HG03469 (cell line): ENCODE measurements around the gene CTSA.

Source experiments
- ATAC-seq: cut with Tn5 transposase; IDR thresholded peaks from one replicate; pipeline ENCODE4 v1.9.1; 2021; ENCODE audit warnings: mild to moderate bottlenecking, moderate library complexity, moderate number of reproducible peaks; ENCODE audit not compliant: unreplicated experiment

The CTSA gene

GRCh38 chr20:45934586-45935415, 43.7 kb downstream of the CTSA start, which contains the start of gene PCIF1:
Gene PCIF1, plus strand, starts transcription at chr20:45934683. Its CDS starts 4,317 bp downstream, at chr20:45939000.
- ATAC-seq = peak; percentile 58

- peak; percentile 0 for ATAC-seq
Measured at GRCh38 chr20:45935416-45936046, 44.4 kb downstream of the CTSA start.

GRCh38 chr20:45937765-45938164, 46.6 kb downstream of the CTSA start:
- ATAC-seq = no peak

- ATAC-seq = no peak
Measured at GRCh38 chr20:45938727-45939438, 47.7 kb downstream of the CTSA start.

GRCh38 chr20:45940053-45940452, 48.9 kb downstream of the CTSA start:
- ATAC-seq = no peak

- no peak for ATAC-seq
Measured at GRCh38 chr20:45940469-45940868, 49.3 kb downstream of the CTSA start.

GRCh38 chr20:45943613-45944012, 52.5 kb downstream of the CTSA start:
- no peak for ATAC-seq

GRCh38 chr20:45944151-45944964, 53.2 kb downstream of the CTSA start:
- no peak for ATAC-seq

GRCh38 chr20:45944965-45945677, 54.0 kb downstream of the CTSA start:
- ATAC-seq = no peak

GRCh38 chr20:45945678-45946148, 54.6 kb downstream of the CTSA start:
- ATAC-seq = no peak

GRCh38 chr20:45946149-45946970, 55.2 kb downstream of the CTSA start:
- no peak for ATAC-seq

- ATAC-seq = no peak
Measured at GRCh38 chr20:45947110-45947866, 56.2 kb downstream of the CTSA start.

GRCh38 chr20:45948261-45948733, 57.2 kb downstream of the CTSA start:
- no peak for ATAC-seq
